Fibroblast of upper back skin (primary cell): ENCODE data around the gene KIT.
A peak's percentile ranks its signal among the peaks of the same experiment; 100 is the strongest.

ENCODE experiments used
- DNase-seq: peaks from one replicate; pipeline ENCODE4 v3.0.0-alpha.2; 2013

Gene KIT

GRCh38 chr4:54661169-54661568, 3.4 kb downstream of the KIT start:
- DNase-seq, result peak; percentile 74

DNA sequence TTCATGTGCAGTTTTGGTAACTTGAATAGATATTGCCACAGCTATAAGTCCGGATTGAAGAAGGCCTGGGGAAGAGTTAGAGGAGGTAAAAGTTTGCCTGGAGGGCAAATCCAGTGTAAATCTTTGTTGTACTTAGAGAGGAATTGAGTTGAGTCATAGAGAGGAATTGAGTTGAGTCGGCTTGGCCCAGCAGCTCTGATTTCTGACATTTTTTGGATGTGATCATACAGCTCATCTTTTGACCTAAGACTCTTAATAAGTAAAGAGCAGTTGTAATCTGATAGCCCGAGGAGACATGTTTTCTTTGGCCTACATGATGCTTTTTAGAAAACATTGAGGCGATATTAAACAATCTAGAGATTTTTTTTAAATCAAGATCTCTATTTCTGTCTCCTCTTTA, 3.9 kb downstream of the KIT start:
- DNase-seq, result peak; percentile 93

DNA sequence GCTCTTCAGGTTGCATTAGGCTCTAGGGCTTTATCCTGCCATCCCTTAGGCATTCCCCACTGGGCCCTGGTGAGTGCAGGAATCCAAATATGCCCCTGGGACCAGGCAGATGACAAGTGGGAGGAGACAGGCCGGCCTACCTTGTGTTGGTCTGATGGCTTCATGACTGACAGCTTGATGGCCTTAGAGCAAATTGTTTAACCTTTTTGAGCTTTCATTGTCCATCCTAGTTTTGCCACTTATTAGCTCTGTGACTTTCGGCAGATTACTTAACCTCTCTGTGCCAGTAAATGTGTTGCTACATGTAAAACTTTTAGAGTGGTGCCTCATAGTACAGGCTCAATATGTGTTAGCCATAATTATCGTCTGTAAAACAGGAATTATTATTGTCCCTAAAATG, 4.4 kb downstream of the KIT start:
- no peak for DNase-seq

- peak; percentile 51 for DNase-seq
Measured at GRCh38 chr4:54662901-54663585, 5.3 kb downstream of the KIT start.

DNA sequence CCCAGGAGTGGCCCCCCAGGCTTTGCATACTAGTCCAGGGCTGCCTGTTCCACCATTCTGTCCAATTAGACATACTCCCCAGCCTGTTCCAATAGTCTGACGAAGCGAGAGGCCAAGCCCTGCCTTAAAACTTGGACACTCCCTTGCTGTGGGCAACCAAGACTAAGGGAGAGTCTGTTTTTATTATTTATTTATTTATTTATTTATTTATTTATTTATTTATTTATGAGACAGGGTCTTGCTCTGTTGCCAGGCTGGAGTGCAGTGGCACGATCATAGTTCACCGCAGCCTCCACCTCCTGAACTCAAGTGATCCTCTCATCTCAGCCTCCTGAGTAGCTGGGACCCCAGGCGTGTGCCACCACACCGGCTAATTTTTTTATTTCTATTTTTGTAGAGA, 6.6 kb downstream of the KIT start:
- DNase-seq, result no peak

GRCh38 chr4:54668014-54668611, 10.4 kb downstream of the KIT start:
- DNase-seq, result no peak

- DNase-seq, result no peak
Measured at GRCh38 chr4:54669831-54670230, 12.1 kb downstream of the KIT start.

GRCh38 chr4:54675721-54676461, 18.1 kb downstream of the KIT start:
- no peak for DNase-seq

DNA sequence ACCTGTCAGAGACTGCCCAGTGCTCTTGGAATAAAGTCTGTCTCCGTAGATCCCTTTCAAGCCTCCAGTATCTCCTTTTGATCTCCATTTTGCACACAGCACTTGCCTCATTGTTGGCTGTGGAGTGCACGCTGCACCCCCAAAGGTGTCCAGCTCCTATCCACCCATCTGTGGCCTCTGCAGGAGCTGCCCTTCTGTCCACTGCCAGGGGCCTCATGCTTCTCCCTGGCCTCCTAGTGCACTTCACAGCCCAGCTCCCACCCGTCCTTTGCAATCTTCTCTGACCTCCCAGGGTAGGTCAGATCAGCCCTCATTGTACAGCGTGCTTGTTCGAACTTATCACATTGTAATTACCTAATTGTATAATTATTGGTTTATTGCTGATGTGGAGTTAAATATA, 18.9 kb downstream of the KIT start:
- DNase-seq, result no peak

- no peak for DNase-seq
Measured at GRCh38 chr4:54677416-54677815, 19.7 kb downstream of the KIT start.

DNA sequence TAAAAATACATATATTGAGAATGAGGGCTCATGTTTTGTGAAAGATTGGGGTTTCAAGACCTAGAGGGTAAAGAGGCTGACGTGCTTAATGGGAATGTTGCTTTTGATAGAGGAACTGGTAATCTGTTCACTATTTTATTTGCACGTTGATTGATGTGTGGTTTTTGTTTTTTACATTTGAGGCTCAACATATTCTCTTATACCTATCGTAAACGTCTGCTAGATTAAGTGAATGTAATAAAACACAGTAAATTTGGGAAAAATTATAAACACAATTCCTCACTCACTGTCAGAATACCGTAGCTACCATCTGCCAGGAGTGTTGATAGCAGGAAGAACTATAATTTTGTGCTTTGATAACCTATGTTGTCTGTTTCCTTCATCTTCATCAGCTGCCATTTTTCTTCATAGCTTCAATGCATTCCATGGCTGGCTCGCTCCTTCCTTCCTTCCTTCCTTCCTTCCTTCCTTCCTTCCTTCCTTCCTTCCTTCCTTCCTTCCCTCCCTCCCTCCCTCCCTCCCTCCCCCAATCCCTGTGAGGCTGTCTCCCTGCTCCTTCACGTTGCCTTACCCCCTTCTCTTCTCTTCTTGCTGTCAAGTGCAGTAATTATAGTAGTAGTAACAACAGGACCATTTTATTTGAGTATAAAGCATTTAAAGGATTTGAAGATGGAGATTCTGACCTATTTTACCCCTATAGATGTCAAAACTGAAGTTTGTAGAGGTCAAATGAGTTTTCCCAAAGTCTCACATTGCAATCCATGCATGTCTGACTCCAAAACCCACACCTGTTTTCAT, 20.3 kb downstream of the KIT start:
- no peak for DNase-seq

GRCh38 chr4:54678826-54679225, 21.1 kb downstream of the KIT start:
- no peak for DNase-seq

- no peak for DNase-seq
Measured at GRCh38 chr4:54679813-54680212, 22.1 kb downstream of the KIT start.

GRCh38 chr4:54683616-54684346, 26.0 kb downstream of the KIT start:
- DNase-seq, result peak; percentile 31

- DNase-seq, result no peak
Measured at GRCh38 chr4:54685810-54686209, 28.1 kb downstream of the KIT start.

- DNase-seq, result peak; percentile 87
Measured at GRCh38 chr4:54687887-54688841, 30.4 kb downstream of the KIT start.

DNA sequence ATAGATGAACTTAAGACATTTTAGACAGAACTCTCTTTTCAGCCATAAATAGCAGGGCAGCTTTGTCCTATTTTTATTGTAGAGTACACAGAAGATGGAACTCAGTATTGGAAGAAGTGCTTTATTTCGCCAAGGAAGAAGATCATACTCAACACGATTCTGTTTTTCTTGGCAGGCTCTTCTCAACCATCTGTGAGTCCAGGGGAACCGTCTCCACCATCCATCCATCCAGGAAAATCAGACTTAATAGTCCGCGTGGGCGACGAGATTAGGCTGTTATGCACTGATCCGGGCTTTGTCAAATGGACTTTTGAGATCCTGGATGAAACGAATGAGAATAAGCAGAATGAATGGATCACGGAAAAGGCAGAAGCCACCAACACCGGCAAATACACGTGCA, 37.6 kb downstream of the KIT start:
- DNase-seq, result no peak

- no peak for DNase-seq
Measured at GRCh38 chr4:54695788-54696187, 38.0 kb downstream of the KIT start.

DNA sequence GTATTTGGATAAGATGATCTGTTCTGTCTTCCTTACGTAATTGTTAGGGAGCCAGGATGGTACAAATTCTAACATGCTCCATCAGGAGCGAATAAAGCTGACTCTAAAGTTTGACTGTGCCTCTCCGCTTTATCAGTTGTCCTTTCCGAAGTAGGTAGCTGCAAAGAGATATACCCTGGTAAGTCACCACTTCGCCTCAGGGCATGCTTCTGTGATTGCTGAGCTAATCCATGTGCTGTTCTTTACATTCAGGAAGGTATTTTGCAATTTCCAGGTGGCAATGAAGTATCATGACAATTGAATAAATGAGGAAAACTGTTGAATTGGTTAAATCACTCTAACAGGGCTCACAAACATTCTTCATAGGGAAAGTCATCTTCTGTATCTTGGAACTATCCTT, 38.9 kb downstream of the KIT start:
- no peak for DNase-seq

DNA sequence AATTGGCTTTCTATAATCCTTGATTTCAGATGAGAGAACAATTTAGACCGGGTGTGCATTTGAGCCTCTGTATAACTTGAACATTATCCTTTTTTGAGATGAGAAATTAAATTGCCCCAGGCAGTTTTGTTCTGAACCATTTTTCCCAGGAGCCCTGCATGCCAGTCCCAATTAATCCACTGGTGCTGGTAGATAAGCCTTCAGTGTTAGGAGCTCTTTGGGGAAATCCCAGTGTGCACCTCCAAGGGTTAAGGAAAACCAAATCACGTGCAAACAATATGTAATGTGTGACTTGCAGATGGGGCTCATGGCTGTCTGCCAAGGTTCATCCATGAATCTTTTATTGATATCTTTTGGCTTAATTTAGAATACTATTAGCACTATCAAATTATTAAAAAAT, 43.2 kb downstream of the KIT start:
- DNase-seq, result no peak

DNA sequence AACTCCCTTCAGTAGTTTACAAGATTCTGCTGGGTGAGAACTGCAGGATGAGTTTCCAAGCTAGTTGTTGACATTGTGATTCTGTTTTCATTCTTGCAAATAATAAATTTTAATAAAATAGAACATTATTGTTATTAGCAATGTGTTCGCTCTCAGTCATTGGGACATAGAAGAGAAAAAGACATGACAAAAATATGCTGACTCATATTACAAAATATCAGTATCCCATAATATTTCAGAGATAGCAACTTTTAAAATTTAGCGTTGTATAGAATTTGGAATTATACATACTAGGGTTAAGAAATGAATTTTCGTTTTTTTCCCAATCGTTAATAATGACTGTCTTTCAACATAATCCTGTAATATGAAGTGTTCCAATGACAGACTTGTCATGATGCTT, 45.4 kb downstream of the KIT start:
- DNase-seq, result no peak

DNA sequence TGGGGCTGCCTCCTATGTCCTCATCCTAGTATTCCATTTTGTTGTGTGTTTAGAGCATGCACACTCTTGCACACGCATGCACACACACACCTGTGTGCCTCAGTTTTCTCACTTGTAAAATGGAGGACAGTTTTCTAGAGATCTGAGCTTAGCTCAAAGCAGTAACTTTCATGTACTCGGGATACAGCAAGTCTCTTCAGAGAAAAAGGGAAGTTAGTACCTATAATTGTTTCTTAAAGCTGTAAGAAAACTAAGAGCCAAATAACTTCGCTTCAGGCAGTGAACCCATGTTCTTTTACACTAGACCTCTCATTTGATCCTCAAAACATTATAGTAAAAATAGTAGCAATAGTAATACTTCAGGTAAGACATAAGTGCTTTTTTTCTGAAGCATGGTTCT, 49.6 kb downstream of the KIT start:
- no peak for DNase-seq
